Vagina (tissue), 2 donors: ENCODE data around the gene KRT7. TPM values are rescaled to one million over a fixed set of nuclear protein-coding genes. Genes with fewer than 3 reads are reported as not detected.

ENCODE experiments used
- DNase-seq, 2 donors: peaks; one replicate each; pipeline ENCODE4 v3.0.0-alpha.2; 2017; ENCODE audit errors: extremely low spot score in 2 of 2
- H3K27ac ChIP-seq: fragments of 200-600 bp; sonication (generic); one replicate; pipeline ENCODE4 v1.5.1; 2019
- H3K27me3 ChIP-seq: fragments of 200-600 bp; sonication (generic); one replicate; pipeline ENCODE4 v1.5.1; 2019
- H3K36me3 ChIP-seq, 2 donors: fragments of 200-600 bp; sonication (generic); one replicate each; pipeline ENCODE4 v1.5.1; 2017 to 2019
- H3K4me1 ChIP-seq: fragments of 200-600 bp; sonication (generic); one replicate; pipeline ENCODE4 v1.5.1; 2019
- H3K4me3 ChIP-seq, 2 donors: fragments of 200-600 bp; sonication (generic); 1 replicate in 1 of 2; 2 replicates in 1 of 2; pipeline ENCODE4 v1.5.1; 2016 to 2019
- H3K9me3 ChIP-seq: fragments of 200-600 bp; sonication (generic); one replicate; pipeline ENCODE4 v1.5.1; 2019
- CTCF ChIP-seq, 3 experiments: fragments of 450-650 bp in 2 of 3; fragments of 200-600 bp in 1 of 3; sonication (generic) in 1 of 3; IDR thresholded peaks; one replicate each; pipeline ENCODE4 v1.5.1; 2017 to 2019; ENCODE audit warnings: antibody characterized with exemption in 3 of 3, mild to moderate bottlenecking in 2 of 3, moderate library complexity in 2 of 3
- POLR2A ChIP-seq, 2 donors: fragments of 450-650 bp; IDR thresholded peaks; one replicate each; pipeline ENCODE4 v1.6.1; 2017; ENCODE audit warnings: antibody characterized with exemption in 2 of 2, mild to moderate bottlenecking in 2 of 2, moderate library complexity in 2 of 2
- POLR2AphosphoS5 ChIP-seq, 2 donors: sonication (generic); formaldehyde crosslinking; IDR thresholded peaks; one replicate each; pipeline ENCODE4 v1.9.0; 2017; ENCODE audit warnings: antibody characterized with exemption in 2 of 2, mild to moderate bottlenecking in 2 of 2, low read depth in 1 of 2; ENCODE audit not compliant: insufficient read depth in 1 of 2
- intact Hi-C: fragments of 100-400 bp; cut with DNase I; formaldehyde crosslinking; loops from one replicate; pipeline ENCODE4 v1.15.1; 2023
- total RNA-seq: library from RNA; depleted of rRNA; stranded (reverse); fragments of >200 nt; gene quantifications from one replicate; pipeline ENCODE4 v1.2.3, GENCODE V29; 2016

KRT7 gene
- total RNA-seq, 1 donor from 2014 or later = 7.6 TPM

GRCh38 chr12:52186118-52186840, 46.8 kb upstream of the KRT7 start:
- intact Hi-C loops = no loop called here
- Histone ChIP-seq H3K4me3 (no peak overlapping the region), H3K27ac (peak overlapping the region; percentile 52), H3K27me3 (no peaks in the 10 kb centered on the region), H3K36me3 (no peaks in the 10 kb centered on the region), H3K9me3 (no peaks in the 10 kb centered on the region), H3K4me1 (peaks cover 40% of the 10 kb centered on the region)
- no peak for TF ChIP-seq POLR2A (IDR thresholded peaks at IDR 0.05)
- TF ChIP-seq CTCF (IDR thresholded peaks at IDR 0.05) = no peak
- no peak for TF ChIP-seq POLR2AphosphoS5 (IDR thresholded peaks at IDR 0.05; ENCODE audit: insufficient read depth in 1 of 2, low read depth in 1 of 2)
- DNase-seq = no peak

GRCh38 chr12:52187206-52187605, 45.8 kb upstream of the KRT7 start:
- TF ChIP-seq POLR2A (IDR thresholded peaks at IDR 0.05) (no peak), POLR2AphosphoS5 (IDR thresholded peaks at IDR 0.05; ENCODE audit: insufficient read depth in 1 of 2, low read depth in 1 of 2) (no peak), CTCF (IDR thresholded peaks at IDR 0.05) (no peak)
- H3K4me3 ChIP-seq = no peak overlapping the region
- no peaks in the 10 kb centered on the region for H3K9me3 ChIP-seq
- H3K4me1 ChIP-seq = peaks cover 49% of the 10 kb centered on the region
- H3K27ac ChIP-seq = peak overlapping the region; percentile 52
- intact Hi-C loops = no loop called here
- no peak for DNase-seq
- H3K36me3 ChIP-seq = no peaks in the 10 kb centered on the region
- no peaks in the 10 kb centered on the region for H3K27me3 ChIP-seq

- Histone ChIP-seq H3K4me3 (no peak overlapping the region), H3K36me3 (no peaks in the 10 kb centered on the region), H3K27ac (no peak overlapping the region), H3K9me3 (no peaks in the 10 kb centered on the region), H3K27me3 (no peaks in the 10 kb centered on the region), H3K4me1 (peaks cover 52% of the 10 kb centered on the region)
- TF ChIP-seq POLR2A (IDR thresholded peaks at IDR 0.05) = no peak
- no peak for TF ChIP-seq CTCF (IDR thresholded peaks at IDR 0.05)
- TF ChIP-seq POLR2AphosphoS5 (IDR thresholded peaks at IDR 0.05; ENCODE audit: insufficient read depth in 1 of 2, low read depth in 1 of 2) = no peak
- no peak for DNase-seq
- intact Hi-C loops = no loop called here
These were observed 45.4 kb upstream of the KRT7 start for GRCh38 chr12:52187640-52188039.

GRCh38 chr12:52188658-52189057, 44.4 kb upstream of the KRT7 start:
- Histone ChIP-seq H3K4me1 (peaks cover 52% of the 10 kb centered on the region), H3K9me3 (no peaks in the 10 kb centered on the region), H3K27me3 (no peaks in the 10 kb centered on the region), H3K36me3 (no peaks in the 10 kb centered on the region), H3K27ac (no peak overlapping the region), H3K4me3 (no peak overlapping the region)
- TF ChIP-seq POLR2A (IDR thresholded peaks at IDR 0.05) (no peak), CTCF (IDR thresholded peaks at IDR 0.05) (no peak), POLR2AphosphoS5 (IDR thresholded peaks at IDR 0.05; ENCODE audit: insufficient read depth in 1 of 2, low read depth in 1 of 2) (no peak)
- intact Hi-C loops = no loop called here
- DNase-seq = no peak

GRCh38 chr12:52189376-52190174, 43.5 kb upstream of the KRT7 start:
- Histone ChIP-seq H3K27me3 (no peaks in the 10 kb centered on the region), H3K4me3 (no peak overlapping the region), H3K27ac (no peak overlapping the region), H3K36me3 (no peaks in the 10 kb centered on the region), H3K9me3 (no peaks in the 10 kb centered on the region), H3K4me1 (peaks cover 54% of the 10 kb centered on the region)
- TF ChIP-seq CTCF (IDR thresholded peaks at IDR 0.05) = no peak
- TF ChIP-seq POLR2A (IDR thresholded peaks at IDR 0.05) = no peak
- no peak for TF ChIP-seq POLR2AphosphoS5 (IDR thresholded peaks at IDR 0.05; ENCODE audit: insufficient read depth in 1 of 2, low read depth in 1 of 2)
- DNase-seq = no peak
- intact Hi-C loops = no loop called here
